Panc1 (cell line): ENCODE data around the gene ERLEC1. TPM values are rescaled to one million over a fixed set of nuclear protein-coding genes. Genes with fewer than 3 reads are reported as not detected.

Experiments used
- ATAC-seq: fragments of 200-7000 bp; cut with Tn5 transposase; 2 replicates; pipeline ENCODE4 v1.9.1; 2020; ENCODE audit warnings: mild to moderate bottlenecking, moderate library complexity
- Bru-seq: library from RNA; stranded (reverse); fragments of 400-500 nt; gene quantifications from one replicate; lab custom pipeline; 2021; lab: Mats Ljungman, UMichigan
- BruChase-seq, 2 experiments: library from RNA; stranded (reverse); fragments of 400-500 nt; gene quantifications; one replicate each; lab custom pipeline; 2021; lab: Mats Ljungman, UMichigan
- BruUV-seq: library from RNA; stranded (reverse); fragments of 400-500 nt; replicated peaks from 2 replicates; lab custom pipeline; 2021; lab: Mats Ljungman, UMichigan
- CTCF ChIA-PET: fragments of 300-600 bp; sonication (Branson Sonifier 250); formaldehyde crosslinking; loops from one replicate; lab custom pipeline; 2022; ENCODE audit warnings: antibody characterized with exemption; lab: Charles Lee
- POLR2A ChIA-PET: fragments of 300-600 bp; sonication (Branson Sonifier 250); formaldehyde crosslinking; loops from one replicate; lab custom pipeline; 2022; ENCODE audit warnings: antibody characterized with exemption; lab: Charles Lee
- DNase-seq: peaks from one replicate; pipeline ENCODE4 v3.0.0-alpha.2; 2010; ENCODE audit warnings: low read depth, low spot score
- H3K27ac ChIP-seq: 2 replicates; pipeline ENCODE4 v1.5.1; 2011; ENCODE audit warnings: mild to moderate bottlenecking, low read length, inconsistent platforms
- H3K27me3 ChIP-seq: fragments of 200-500 bp; sonication (Bioruptor generic); 2 replicates; pipeline ENCODE4 v1.6.0; 2014; ENCODE audit warnings: low read length, inconsistent platforms; ENCODE audit not compliant: control insufficient read depth, insufficient read depth
- H3K36me3 ChIP-seq: fragments of 200-500 bp; sonication (Bioruptor generic); 2 replicates; pipeline ENCODE4 v1.5.1; 2014; ENCODE audit warnings: inconsistent platforms, mild to moderate bottlenecking, low read length, moderate library complexity; ENCODE audit not compliant: control insufficient read depth, insufficient read depth
- H3K4me1 ChIP-seq: 2 replicates; pipeline ENCODE4 v1.5.1; 2011; ENCODE audit warnings: inconsistent platforms, mild to moderate bottlenecking, low read length, moderate library complexity; ENCODE audit not compliant: control insufficient read depth, insufficient read depth
- H3K4me3 ChIP-seq, 2 experiments: 2 replicates each; pipeline ENCODE4 v1.5.1; 2011 to 2012; ENCODE audit warnings: low read depth in 2 of 2, low read length in 2 of 2, mild to moderate bottlenecking in 2 of 2, inconsistent platforms in 1 of 2, moderate library complexity in 1 of 2
- H3K9me3 ChIP-seq: fragments of 200-500 bp; sonication (Bioruptor generic); 2 replicates; pipeline ENCODE4 v1.5.1; 2014; ENCODE audit warnings: low read depth, mild to moderate bottlenecking, inconsistent platforms, low read length, moderate library complexity; ENCODE audit not compliant: control insufficient read depth, insufficient read depth
- POLR2AphosphoS5 ChIP-seq: IDR thresholded peaks from 2 replicates; pipeline ENCODE4 v1.6.1; 2012; ENCODE audit warnings: mild to moderate bottlenecking, low read depth, low read length, moderate library complexity
- SIN3A ChIP-seq: IDR thresholded peaks from 2 replicates; pipeline ENCODE4 v1.6.1; 2012; ENCODE audit warnings: low read depth, mild to moderate bottlenecking, low read length, moderate library complexity, borderline replicate concordance; ENCODE audit not compliant: insufficient read depth
- TCF7L2 ChIP-seq: IDR thresholded peaks from 2 replicates; pipeline ENCODE4 v1.6.1; 2011; ENCODE audit warnings: mild to moderate bottlenecking, low read depth, low read length, inconsistent platforms
- in situ Hi-C: cut with HindIII; loops from 2 replicates; pipeline ENCODE4 v1.10.0; 2016; ENCODE audit warnings: low sequenced_read_pairs, low pct_unique_long_range_greater_than_20kb
- intact Hi-C: fragments of 100-400 bp; cut with micrococcal nuclease; formaldehyde crosslinking; loops from one replicate; pipeline ENCODE4 v1.10.0; 2022; ENCODE audit not compliant: unreplicated experiment
- long read RNA-seq: library from polyadenylated mRNA; unstranded; transcript quantifications from one replicate; pipeline ENCODE4 v2.0.0, GENCODE V29; 2021; ENCODE audit not compliant: unreplicated experiment
- polyA plus RNA-seq: library from polyadenylated mRNA; unstranded; fragments of >200 nt; gene quantifications from one replicate; pipeline ENCODE4 v1.2.1, GENCODE V29; 2012; ENCODE audit warnings: missing spikeins; ENCODE audit not compliant: insufficient read length
- total RNA-seq: library from RNA; stranded (reverse); gene quantifications from one replicate; pipeline ENCODE4 v1.2.1, GENCODE V29; 2021; ENCODE audit not compliant: unreplicated experiment
- TF ChIP-seq, protein P1 (sequence below): fragments of 450-650 bp; IDR thresholded peaks from 2 replicates; pipeline ENCODE4 v1.5.1; 2017; ENCODE audit warnings: mild to moderate bottlenecking
- TF ChIP-seq, protein P2 (sequence below), 2 experiments: IDR thresholded peaks; 2 replicates each; pipeline ENCODE4 v1.6.1; 2011 to 2012; ENCODE audit warnings: low read depth in 2 of 2, control low read depth in 1 of 2, low read length in 1 of 2, mild to moderate bottlenecking in 1 of 2, moderate library complexity in 1 of 2; ENCODE audit not compliant: insufficient read depth in 1 of 2

Gene ERLEC1, protein sequence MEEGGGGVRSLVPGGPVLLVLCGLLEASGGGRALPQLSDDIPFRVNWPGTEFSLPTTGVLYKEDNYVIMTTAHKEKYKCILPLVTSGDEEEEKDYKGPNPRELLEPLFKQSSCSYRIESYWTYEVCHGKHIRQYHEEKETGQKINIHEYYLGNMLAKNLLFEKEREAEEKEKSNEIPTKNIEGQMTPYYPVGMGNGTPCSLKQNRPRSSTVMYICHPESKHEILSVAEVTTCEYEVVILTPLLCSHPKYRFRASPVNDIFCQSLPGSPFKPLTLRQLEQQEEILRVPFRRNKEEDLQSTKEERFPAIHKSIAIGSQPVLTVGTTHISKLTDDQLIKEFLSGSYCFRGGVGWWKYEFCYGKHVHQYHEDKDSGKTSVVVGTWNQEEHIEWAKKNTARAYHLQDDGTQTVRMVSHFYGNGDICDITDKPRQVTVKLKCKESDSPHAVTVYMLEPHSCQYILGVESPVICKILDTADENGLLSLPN
- total RNA-seq (43.9 TPM), Bru-seq, nascent RNA (percentile 83 among the genes with signal in this experiment), BruChase-seq, experiment 1, labeled RNA remaining after a 2-hour chase (percentile 81 among the genes with signal in this experiment), BruChase-seq, experiment 2, labeled RNA remaining after a 6-hour chase (percentile 88 among the genes with signal in this experiment)
- 27.7 TPM for polyA plus RNA-seq
- long read RNA-seq, transcript ERLEC1-201 (14 exons, 2,433 nt) = major isoform, 115 of 183 reads
- long read RNA-seq, transcript ERLEC1-202 (13 exons, 2,271 nt) = minor isoform, 14 of 183 reads
- long read RNA-seq, partial matches to known transcripts = 9 of 183 reads
- long read RNA-seq, other reads (novel, unspliced or antisense) = 43 of 183 reads

GRCh38 chr2:53786705-53787613, at the start of gene ERLEC1, which contains the start of gene ASB3:
TSS of gene ERLEC1 (plus strand) at chr2:53787044. CDS start at chr2:53787211, 167 bp downstream.
TSS of gene ASB3 (minus strand) at chr2:53786953. CDS start at chr2:53765572, 21,381 bp downstream.
- Histone ChIP-seq H3K4me1 (peaks cover 21% of the 10 kb centered on the region), H3K9me3 (no peaks in the 10 kb centered on the region), H3K4me3 (peak within 1 kb of the TSS; percentile 96 to 97), H3K36me3 (peaks cover 4% of the 10 kb centered on the region; the same call in 1 of the 2 replicates), H3K27me3 (no peaks in the 10 kb centered on the region), H3K27ac (peak within 1 kb of the TSS; percentile 94)
- ATAC-seq (peak; percentile 99), DNase-seq (peak; percentile 59)
- ChIA-PET CTCF (no interaction called here), POLR2A (no interaction called here)
- TF ChIP-seq SIN3A (peak; percentile 94; the same call in 1 of the 2 replicates), POLR2AphosphoS5 (peak; percentile 89), TCF7L2 (peak; percentile 53; the same call in 1 of the 2 replicates)
- TF ChIP-seq, protein P1, sequence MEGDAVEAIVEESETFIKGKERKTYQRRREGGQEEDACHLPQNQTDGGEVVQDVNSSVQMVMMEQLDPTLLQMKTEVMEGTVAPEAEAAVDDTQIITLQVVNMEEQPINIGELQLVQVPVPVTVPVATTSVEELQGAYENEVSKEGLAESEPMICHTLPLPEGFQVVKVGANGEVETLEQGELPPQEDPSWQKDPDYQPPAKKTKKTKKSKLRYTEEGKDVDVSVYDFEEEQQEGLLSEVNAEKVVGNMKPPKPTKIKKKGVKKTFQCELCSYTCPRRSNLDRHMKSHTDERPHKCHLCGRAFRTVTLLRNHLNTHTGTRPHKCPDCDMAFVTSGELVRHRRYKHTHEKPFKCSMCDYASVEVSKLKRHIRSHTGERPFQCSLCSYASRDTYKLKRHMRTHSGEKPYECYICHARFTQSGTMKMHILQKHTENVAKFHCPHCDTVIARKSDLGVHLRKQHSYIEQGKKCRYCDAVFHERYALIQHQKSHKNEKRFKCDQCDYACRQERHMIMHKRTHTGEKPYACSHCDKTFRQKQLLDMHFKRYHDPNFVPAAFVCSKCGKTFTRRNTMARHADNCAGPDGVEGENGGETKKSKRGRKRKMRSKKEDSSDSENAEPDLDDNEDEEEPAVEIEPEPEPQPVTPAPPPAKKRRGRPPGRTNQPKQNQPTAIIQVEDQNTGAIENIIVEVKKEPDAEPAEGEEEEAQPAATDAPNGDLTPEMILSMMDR = no peak
- TF ChIP-seq, protein P2, sequence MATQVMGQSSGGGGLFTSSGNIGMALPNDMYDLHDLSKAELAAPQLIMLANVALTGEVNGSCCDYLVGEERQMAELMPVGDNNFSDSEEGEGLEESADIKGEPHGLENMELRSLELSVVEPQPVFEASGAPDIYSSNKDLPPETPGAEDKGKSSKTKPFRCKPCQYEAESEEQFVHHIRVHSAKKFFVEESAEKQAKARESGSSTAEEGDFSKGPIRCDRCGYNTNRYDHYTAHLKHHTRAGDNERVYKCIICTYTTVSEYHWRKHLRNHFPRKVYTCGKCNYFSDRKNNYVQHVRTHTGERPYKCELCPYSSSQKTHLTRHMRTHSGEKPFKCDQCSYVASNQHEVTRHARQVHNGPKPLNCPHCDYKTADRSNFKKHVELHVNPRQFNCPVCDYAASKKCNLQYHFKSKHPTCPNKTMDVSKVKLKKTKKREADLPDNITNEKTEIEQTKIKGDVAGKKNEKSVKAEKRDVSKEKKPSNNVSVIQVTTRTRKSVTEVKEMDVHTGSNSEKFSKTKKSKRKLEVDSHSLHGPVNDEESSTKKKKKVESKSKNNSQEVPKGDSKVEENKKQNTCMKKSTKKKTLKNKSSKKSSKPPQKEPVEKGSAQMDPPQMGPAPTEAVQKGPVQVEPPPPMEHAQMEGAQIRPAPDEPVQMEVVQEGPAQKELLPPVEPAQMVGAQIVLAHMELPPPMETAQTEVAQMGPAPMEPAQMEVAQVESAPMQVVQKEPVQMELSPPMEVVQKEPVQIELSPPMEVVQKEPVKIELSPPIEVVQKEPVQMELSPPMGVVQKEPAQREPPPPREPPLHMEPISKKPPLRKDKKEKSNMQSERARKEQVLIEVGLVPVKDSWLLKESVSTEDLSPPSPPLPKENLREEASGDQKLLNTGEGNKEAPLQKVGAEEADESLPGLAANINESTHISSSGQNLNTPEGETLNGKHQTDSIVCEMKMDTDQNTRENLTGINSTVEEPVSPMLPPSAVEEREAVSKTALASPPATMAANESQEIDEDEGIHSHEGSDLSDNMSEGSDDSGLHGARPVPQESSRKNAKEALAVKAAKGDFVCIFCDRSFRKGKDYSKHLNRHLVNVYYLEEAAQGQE (IDR thresholded peaks at IDR 0.05; ENCODE audit: insufficient read depth in 1 of 2, low read depth in 2 of 2, low read length in 1 of 2) = no peak
- BruUV-seq = no TSS peak
- in situ Hi-C loops = no loop called here
- intact Hi-C loops = no loop called here

DNA sequence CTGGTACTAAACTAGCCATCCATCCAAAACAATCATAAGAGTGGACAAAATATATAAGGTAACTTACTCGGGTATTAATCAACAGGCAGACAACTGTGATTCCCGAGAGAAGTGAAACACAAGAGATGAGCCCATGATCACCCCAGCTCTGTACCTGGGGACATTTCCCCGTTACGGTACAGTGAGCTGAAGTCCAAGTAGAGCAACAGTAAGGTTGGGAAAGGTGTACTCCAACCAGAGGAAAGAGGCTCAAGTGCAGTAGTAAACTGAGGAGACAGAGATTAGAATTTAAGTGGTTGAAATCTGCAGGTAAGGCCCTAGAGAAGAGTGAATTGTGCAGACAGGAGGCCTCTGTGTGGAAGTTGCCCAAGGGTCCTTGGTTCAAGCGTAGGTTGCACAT, 49.8 kb upstream of the ERLEC1 start:
- ATAC-seq (no peak), DNase-seq (no peak)
- POLR2A ChIA-PET = no interaction called here
- no peaks in the 10 kb centered on the region for H3K4me1 ChIP-seq
- H3K36me3 ChIP-seq = no peaks in the 10 kb centered on the region
- no TSS peak for BruUV-seq
- H3K4me3 ChIP-seq = no peak overlapping the region
- H3K9me3 ChIP-seq = no peaks in the 10 kb centered on the region
- intact Hi-C loops = no loop called here
- CTCF ChIA-PET = no interaction called here
- TF ChIP-seq, protein P2 (IDR thresholded peaks at IDR 0.05; ENCODE audit: insufficient read depth in 1 of 2, low read depth in 2 of 2, low read length in 1 of 2) = no peak
- TF ChIP-seq TCF7L2 = no peak
- TF ChIP-seq, protein P1 = no peak
- no peak for TF ChIP-seq SIN3A
- TF ChIP-seq POLR2AphosphoS5 = no peak
- no peaks in the 10 kb centered on the region for H3K27me3 ChIP-seq
- H3K27ac ChIP-seq = no peak overlapping the region
- in situ Hi-C loops = no loop called here
